ENCODE data around the gene ZCWPW1. TPM values are rescaled to one million over a fixed set of nuclear protein-coding genes. Genes with fewer than 3 reads are reported as not detected.

Gene ZCWPW1
- total and polyA plus RNA-seq, 10 of the 15 experiments (the other 5 are each of a cell fraction or from before 2014, with no cell fraction given) = 1.3 to 4.4 (median 3.7) TPM

- Histone ChIP-seq H3K4me3 (no peak overlapping the region), H3K36me3 (ENCODE audit: control insufficient read depth in 2 of 2, insufficient read depth in 2 of 2, low read length in 1 of 2) (no peaks in the 10 kb centered on the region), H4K20me1 (ENCODE audit: control insufficient read depth, insufficient read depth) (no peaks in the 10 kb centered on the region), H3K9me3 (replicated peaks; ENCODE audit: control insufficient read depth, insufficient read depth, low read length) (no peaks in the 10 kb centered on the region; the same call in 2 of the 3 replicates), H3K4me1 (ENCODE audit: control insufficient read depth, insufficient read depth, low read length) (peaks cover 8% of the 10 kb centered on the region), H2AFZ (ENCODE audit: control insufficient read depth, low read depth, low read length) (no peak overlapping the region), H3K27ac (ENCODE audit: control insufficient read depth, insufficient read depth) (no peak overlapping the region), H3K9ac (ENCODE audit: control insufficient read depth, insufficient read depth, low read length) (no peak overlapping the region), H3K79me2 (ENCODE audit: control insufficient read depth, insufficient read depth, low read length) (no peaks in the 10 kb centered on the region), H3K27me3 (replicated peaks in 1 of 2; ENCODE audit: control insufficient read depth in 2 of 2, insufficient read depth in 2 of 2, low read length in 1 of 2) (no peaks in the 10 kb centered on the region), H3K4me2 (ENCODE audit: control insufficient read depth, insufficient read depth) (0 out of 2 replicates have a peak overlapping the region, but pooled peaks have one; percentile 44)
- in situ Hi-C loops (cut with MboI) = no loop called here
- ChIA-PET CTCF (interaction anchor here (0.7 to 2.0 kb wide), 5 partner anchors 9 to 26 kb away, joined by 3 to 8 read pairs (median 5); no protein-coding TSS in a partner anchor), POLR2A (interaction anchor here (0.5 to 5.8 kb wide), 7 partner anchors 9 to 468 kb away, joined by 3 to 33 read pairs (median 4); no protein-coding TSS in a partner anchor), RAD21 (ENCODE audit: unreplicated experiment) (interaction anchor here (0.7 to 1.8 kb wide), 6 partner anchors 8 to 23 kb away, joined by 3 to 20 read pairs (median 4); no protein-coding TSS in a partner anchor), SMC1A (ENCODE audit: uncharacterized antibody, unreplicated experiment) (interaction anchor here (1.0 to 4.4 kb wide), 7 partner anchors 9 to 65 kb away, joined by 3 to 20 read pairs (median 5); no protein-coding TSS in a partner anchor)
- no peak for FAIRE-seq
- 34% methylated on average over 6 of the region's 6 CpGs for WGBS (ENCODE audit: insufficient coverage, insufficient replicate concordance, low lambda C conversion rate, missing lambda C conversion rate)
- DNase-seq (ENCODE audit: low read depth, low spot score) = no peak
- BruUV-seq (replicated peaks) = no TSS peak
- peak; percentile 60 for ATAC-seq
- intact Hi-C loops (cut with micrococcal nuclease; ENCODE audit: unreplicated experiment) = no loop called here
- TF ChIP-seq USF2 (IDR thresholded peaks at IDR 0.05; ENCODE audit: borderline replicate concordance, low read depth, low read length) = no peak
- no peak for TF ChIP-seq NRF1 (conservative IDR thresholded peaks at IDR 0.05; ENCODE audit: low read depth, low read length)
- no peak for TF ChIP-seq SMAD5 (IDR thresholded peaks at IDR 0.05; ENCODE audit: low read depth)
- no peak for TF ChIP-seq SRF (IDR thresholded peaks at IDR 0.05; ENCODE audit: low read depth in 2 of 2, low read length in 2 of 2)
- TF ChIP-seq RELA (IDR thresholded peaks at IDR 0.05; ENCODE audit: borderline replicate concordance, partially characterized antibody) = no peak
- TF ChIP-seq IKZF1 (conservative IDR thresholded peaks at IDR 0.05) = peak; percentile 41; the same call in 1 of the 2 replicates
- TF ChIP-seq ZZZ3 (IDR thresholded peaks at IDR 0.05; ENCODE audit: control insufficient read depth, insufficient read length, low read depth) = no peak
- no peak for TF ChIP-seq NFXL1 (IDR thresholded peaks at IDR 0.05; ENCODE audit: borderline replicate concordance)
- TF ChIP-seq PAX5 (IDR thresholded peaks at IDR 0.05; ENCODE audit: borderline replicate concordance, low read depth, low read length) = no peak
- TF ChIP-seq EED (IDR thresholded peaks at IDR 0.05; ENCODE audit: low read depth) = peak; percentile 35; the same call in 1 of the 2 replicates
- TF ChIP-seq MTA3 (IDR thresholded peaks at IDR 0.05; ENCODE audit: borderline replicate concordance, low read length) = no peak
- no peak for TF ChIP-seq RBBP5 (conservative IDR thresholded peaks at IDR 0.05)
- TF ChIP-seq MYC (IDR thresholded peaks at IDR 0.05; ENCODE audit: insufficient read depth, insufficient read length, insufficient replicate concordance, low read length, severe bottlenecking) = no peak
- TF ChIP-seq CBX3 (IDR thresholded peaks at IDR 0.05; ENCODE audit: borderline replicate concordance, low read depth) = no peak
- no peak for TF ChIP-seq PBX3 (IDR thresholded peaks at IDR 0.05; ENCODE audit: insufficient replicate concordance, low read depth, low read length)
- no peak for TF ChIP-seq PML (IDR thresholded peaks at IDR 0.05; ENCODE audit: low read length)
- TF ChIP-seq HDGF (IDR thresholded peaks at IDR 0.05) = no peak
- TF ChIP-seq MEF2A (IDR thresholded peaks at IDR 0.05; ENCODE audit: insufficient read depth, low read depth, low read length) = no peak
- TF ChIP-seq BACH1 (IDR thresholded peaks at IDR 0.05; ENCODE audit: borderline replicate concordance) = no peak
- peak; percentile 80 for TF ChIP-seq MEF2B (IDR thresholded peaks at IDR 0.05; ENCODE audit: partially characterized antibody, poor library complexity, severe bottlenecking)
- TF ChIP-seq MAX (IDR thresholded peaks at IDR 0.05; ENCODE audit: low read depth, low read length) = no peak
- no peak for TF ChIP-seq EZH2 (IDR thresholded peaks at IDR 0.05; ENCODE audit: borderline replicate concordance, control insufficient read depth, low read depth, low read length)
- TF ChIP-seq SMAD1 (IDR thresholded peaks at IDR 0.05; ENCODE audit: low read depth, partially characterized antibody) = no peak
Measured at GRCh38 chr7:100384628-100385294, 43.7 kb downstream of the ZCWPW1 start.
